Activated CD4-positive, alpha-beta T cell treated with anti-CD3 and anti-CD28 coated beads, Interleukin-2, amount 10 ng/mL, durations not matched to agents 7 days and 5 days (primary cell): ENCODE measurements around the gene MED23. TPM values are rescaled to one million over a fixed set of nuclear protein-coding genes. Genes with fewer than 3 reads are reported as not detected.

Source experiments
- total RNA-seq, 2 experiments: library from RNA; stranded (reverse); gene quantifications; one replicate each; pipeline ENCODE4 v1.2.3, GENCODE V29; 2021

Gene MED23
- total RNA-seq, 2 experiments from 2014 or later: 33.4 to 34.3 TPM

Other genes with a start within 250 kb of the MED23 start
- not detected for gene ARG1, start 55.0 kb downstream of the MED23 start, total RNA-seq
- under 1 TPM; 0.19 to 0.35 TPM for gene ENPP3, start 9.1 kb upstream of the MED23 start, total RNA-seq
- not detected for gene OR2A4, start 73.2 kb upstream of the MED23 start, total RNA-seq
- gene CTAGE9, start 82.8 kb upstream of the MED23 start, total RNA-seq: not detected
- gene ENPP1, start 179.8 kb upstream of the MED23 start, total RNA-seq: under 1 TPM; 0.10 to 0.12 TPM